Breast epithelium (tissue), 3 donors: ENCODE data around the gene PIF1.

Experiments used
- CTCF ChIP-seq, 3 donors: fragments of 450-650 bp; IDR thresholded peaks; one replicate each; pipeline ENCODE4 v1.5.1; 2016 to 2017; ENCODE audit warnings: antibody characterized with exemption in 3 of 3, mild to moderate bottlenecking in 3 of 3, moderate library complexity in 3 of 3
- POLR2AphosphoS5 ChIP-seq, 3 donors: sonication (generic); formaldehyde crosslinking; IDR thresholded peaks; one replicate each; pipeline ENCODE4 v1.6.1; 2017; ENCODE audit warnings: antibody characterized with exemption in 3 of 3

- TF ChIP-seq POLR2AphosphoS5 (IDR thresholded peaks at IDR 0.05) = peak; percentile 11 to 69 (median 38)
- TF ChIP-seq CTCF (IDR thresholded peaks at IDR 0.05) = no peak
Measured at GRCh38 chr15:64841344-64842095, 16.1 kb upstream of the PIF1 start, which contains the start of gene PLEKHO2.
